GM12874 (cell line): Measurements from ENCODE around the gene RAB6B.

Source experiments
- CTCF ChIP-seq: IDR thresholded peaks from 2 replicates; pipeline ENCODE4 v1.5.1; 2011; ENCODE audit warnings: low read depth, mild to moderate bottlenecking, control low read depth, low read length, moderate library complexity; ENCODE audit not compliant: insufficient read depth

Gene RAB6B

GRCh38 chr3:133884887-133885711 lies 10.6 kb downstream of the RAB6B start:
- TF ChIP-seq CTCF, result no peak

GRCh38 chr3:133884054-133884886 lies 11.4 kb downstream of the RAB6B start:
- TF ChIP-seq CTCF, result no peak

GRCh38 chr3:133883641-133884040 lies 12.0 kb downstream of the RAB6B start:
- TF ChIP-seq CTCF, result no peak

- no peak for TF ChIP-seq CTCF
Observed at GRCh38 chr3:133882986-133883586, 12.6 kb downstream of the RAB6B start.

- no peak for TF ChIP-seq CTCF
Observed at GRCh38 chr3:133881939-133882825, 13.5 kb downstream of the RAB6B start.

- TF ChIP-seq CTCF, result no peak
Observed at GRCh38 chr3:133881492-133881891, 14.2 kb downstream of the RAB6B start.
